ENCODE measurements around the gene LRP1B.

LRP1B gene

GRCh38 chr2:141162314-141162713 lies 968.5 kb downstream of the LRP1B start:
- Mint-ChIP-seq H3K27ac (no peak overlapping the region), H3K4me3 (no peak overlapping the region), H3K27me3 (ENCODE audit: low read depth) (no peaks in the 10 kb centered on the region), H3K36me3 (ENCODE audit: low read depth) (no peaks in the 10 kb centered on the region), H3K9me3 (no peaks in the 10 kb centered on the region), H3K4me1 (no peaks in the 10 kb centered on the region)
- TF ChIP-seq, protein P1, sequence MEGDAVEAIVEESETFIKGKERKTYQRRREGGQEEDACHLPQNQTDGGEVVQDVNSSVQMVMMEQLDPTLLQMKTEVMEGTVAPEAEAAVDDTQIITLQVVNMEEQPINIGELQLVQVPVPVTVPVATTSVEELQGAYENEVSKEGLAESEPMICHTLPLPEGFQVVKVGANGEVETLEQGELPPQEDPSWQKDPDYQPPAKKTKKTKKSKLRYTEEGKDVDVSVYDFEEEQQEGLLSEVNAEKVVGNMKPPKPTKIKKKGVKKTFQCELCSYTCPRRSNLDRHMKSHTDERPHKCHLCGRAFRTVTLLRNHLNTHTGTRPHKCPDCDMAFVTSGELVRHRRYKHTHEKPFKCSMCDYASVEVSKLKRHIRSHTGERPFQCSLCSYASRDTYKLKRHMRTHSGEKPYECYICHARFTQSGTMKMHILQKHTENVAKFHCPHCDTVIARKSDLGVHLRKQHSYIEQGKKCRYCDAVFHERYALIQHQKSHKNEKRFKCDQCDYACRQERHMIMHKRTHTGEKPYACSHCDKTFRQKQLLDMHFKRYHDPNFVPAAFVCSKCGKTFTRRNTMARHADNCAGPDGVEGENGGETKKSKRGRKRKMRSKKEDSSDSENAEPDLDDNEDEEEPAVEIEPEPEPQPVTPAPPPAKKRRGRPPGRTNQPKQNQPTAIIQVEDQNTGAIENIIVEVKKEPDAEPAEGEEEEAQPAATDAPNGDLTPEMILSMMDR (IDR thresholded peaks at IDR 0.05; ENCODE audit: unreplicated experiment in 3 of 3), result no peak

GRCh38 chr2:141151611-141152286 lies 979.1 kb downstream of the LRP1B start:
- Mint-ChIP-seq H3K27me3 (ENCODE audit: low read depth) (no peaks in the 10 kb centered on the region), H3K4me3 (no peak overlapping the region), H3K27ac (no peak overlapping the region), H3K36me3 (ENCODE audit: low read depth) (no peaks in the 10 kb centered on the region), H3K9me3 (no peaks in the 10 kb centered on the region), H3K4me1 (no peaks in the 10 kb centered on the region)
- TF ChIP-seq, protein P1 (IDR thresholded peaks at IDR 0.05; ENCODE audit: unreplicated experiment in 3 of 3), result no peak

DNA sequence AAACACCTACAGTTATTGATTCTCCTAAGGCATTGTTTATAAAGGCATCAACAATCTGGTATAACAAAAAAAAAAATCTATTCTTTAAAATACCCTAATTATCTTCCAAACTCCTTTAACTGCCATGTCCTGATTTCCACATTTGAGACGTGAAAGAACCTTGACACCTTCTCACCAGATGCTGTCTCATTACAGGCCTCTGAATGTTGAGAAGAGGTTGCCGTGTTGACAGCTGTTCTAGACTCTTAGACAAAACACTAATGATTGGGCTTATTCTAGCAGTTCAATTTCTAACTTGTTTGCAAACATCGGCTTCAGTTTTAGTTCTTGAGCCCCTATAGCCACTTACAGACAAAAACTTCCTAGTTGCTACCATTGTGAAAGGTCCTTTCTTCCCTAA lies 988.8 kb downstream of the LRP1B start:
- TF ChIP-seq, protein P1 (IDR thresholded peaks at IDR 0.05; ENCODE audit: unreplicated experiment in 3 of 3), result no peak
- Mint-ChIP-seq H3K36me3 (ENCODE audit: low read depth) (no peaks in the 10 kb centered on the region), H3K27ac (no peak overlapping the region)

GRCh38 chr2:141137122-141137693 lies 993.6 kb downstream of the LRP1B start:
- Mint-ChIP-seq H3K36me3 (ENCODE audit: low read depth) (no peaks in the 10 kb centered on the region), H3K27ac (no peak overlapping the region), H3K4me1 (no peaks in the 10 kb centered on the region), H3K4me3 (no peak overlapping the region), H3K9me3 (no peaks in the 10 kb centered on the region), H3K27me3 (ENCODE audit: low read depth) (no peaks in the 10 kb centered on the region)
- TF ChIP-seq, protein P1 (IDR thresholded peaks at IDR 0.05; ENCODE audit: unreplicated experiment in 3 of 3), result no peak

More for the DNA sequence above, 988.8 kb downstream of the LRP1B start:
- Mint-ChIP-seq H3K27me3 (ENCODE audit: low read depth) (no peaks in the 10 kb centered on the region), H3K4me1 (no peaks in the 10 kb centered on the region), H3K4me3 (no peak overlapping the region), H3K9me3 (no peaks in the 10 kb centered on the region)

GRCh38 chr2:141133883-141134282 lies 996.9 kb downstream of the LRP1B start:
- no peaks in the 10 kb centered on the region for H3K27me3 Mint-ChIP-seq (ENCODE audit: low read depth)
- TF ChIP-seq, protein P1 (IDR thresholded peaks at IDR 0.05; ENCODE audit: unreplicated experiment in 3 of 3), result no peak
- H3K27ac Mint-ChIP-seq, result no peak overlapping the region
- H3K4me1 Mint-ChIP-seq, result no peaks in the 10 kb centered on the region
- H3K36me3 Mint-ChIP-seq (ENCODE audit: low read depth), result no peaks in the 10 kb centered on the region
- H3K9me3 Mint-ChIP-seq, result no peaks in the 10 kb centered on the region
- H3K4me3 Mint-ChIP-seq, result no peak overlapping the region

DNA sequence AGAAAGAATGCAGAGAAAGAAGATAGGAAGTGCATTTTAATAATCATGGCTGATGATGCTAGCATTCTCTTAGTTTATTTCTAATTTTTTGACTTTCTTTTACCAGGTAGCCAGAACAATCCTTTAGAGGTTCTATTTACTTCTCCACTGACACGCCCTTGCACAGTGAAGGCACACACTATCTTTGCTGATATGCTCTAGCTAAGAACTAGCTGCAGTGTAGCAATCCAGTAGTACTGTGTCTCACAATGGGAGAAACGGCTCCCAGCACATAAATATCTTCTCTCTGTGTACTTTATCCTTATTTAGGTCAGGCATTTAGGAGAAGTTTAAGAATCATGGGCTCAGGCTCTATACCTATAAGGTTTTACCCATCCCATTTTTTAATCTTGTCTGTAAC lies 1005.4 kb downstream of the LRP1B start:
- H3K27me3 Mint-ChIP-seq (ENCODE audit: low read depth), result no peaks in the 10 kb centered on the region
- H3K9me3 Mint-ChIP-seq, result no peaks in the 10 kb centered on the region
- H3K4me1 Mint-ChIP-seq, result no peaks in the 10 kb centered on the region
- no peak overlapping the region for H3K27ac Mint-ChIP-seq
- TF ChIP-seq, protein P1 (IDR thresholded peaks at IDR 0.05; ENCODE audit: unreplicated experiment in 3 of 3), result no peak
- H3K36me3 Mint-ChIP-seq (ENCODE audit: low read depth), result no peaks in the 10 kb centered on the region
- H3K4me3 Mint-ChIP-seq, result no peak overlapping the region

Data from nephron (organoid).